CD14-positive monocyte (primary cell): ENCODE results near the gene NAPSA. TPM values are rescaled to one million over a fixed set of nuclear protein-coding genes. Genes with fewer than 3 reads are reported as not detected.

Experiments used
- DNase-seq, 3 donors: peaks; one replicate each; pipeline ENCODE4 v3.0.0-alpha.2; 2011 to 2022
- H2AFZ ChIP-seq: 2 replicates; pipeline ENCODE4 v1.6.0; 2012; ENCODE audit warnings: mild to moderate bottlenecking, low read depth, low read length, inconsistent platforms; ENCODE audit not compliant: insufficient read depth, poor library complexity, severe bottlenecking
- H3K27ac ChIP-seq, 2 donors: 1 replicate in 1 of 2; 2 replicates in 1 of 2; pipeline ENCODE4 v1.5.1; 2012 to 2013; ENCODE audit warnings: low read length in 2 of 2, control low read depth in 1 of 2, inconsistent platforms in 1 of 2, low read depth in 1 of 2, mild to moderate bottlenecking in 1 of 2
- H3K27me3 ChIP-seq, 2 donors: one replicate each; pipeline versions ENCODE4 v1.6.0 to v1.6.1; 2011 to 2013; ENCODE audit warnings: low read length in 2 of 2; ENCODE audit not compliant: control insufficient read depth in 2 of 2, insufficient read depth in 2 of 2
- H3K36me3 ChIP-seq, 2 donors: replicated peaks in 1 of 2; 1 replicate in 1 of 2; 2 replicates in 1 of 2; pipeline versions ENCODE4 v1.5.1 to v1.6.1; 2012 to 2013; ENCODE audit warnings: low read length in 2 of 2, control low read depth in 1 of 2, inconsistent platforms in 1 of 2, mild to moderate bottlenecking in 1 of 2; ENCODE audit not compliant: insufficient read depth in 2 of 2, control insufficient read depth in 1 of 2
- H3K4me1 ChIP-seq, 2 donors: 1 replicate in 1 of 2; 2 replicates in 1 of 2; pipeline versions ENCODE4 v1.5.1 to v1.6.1; 2012 to 2013; ENCODE audit warnings: low read length in 2 of 2, control low read depth in 1 of 2, inconsistent platforms in 1 of 2, mild to moderate bottlenecking in 1 of 2, moderate library complexity in 1 of 2; ENCODE audit not compliant: insufficient read depth in 2 of 2, control insufficient read depth in 1 of 2
- H3K4me2 ChIP-seq: replicated peaks from 2 replicates; pipeline ENCODE3; 2012; ENCODE audit warnings: low read length, moderate library complexity, mild to moderate bottlenecking; ENCODE audit not compliant: poor library complexity, severe bottlenecking; ENCODE audit errors: extremely low read depth
- H3K4me3 ChIP-seq, 3 experiments: fragments of 200-600 bp in 1 of 3; sonication (generic) in 1 of 3; replicated peaks in 1 of 3; 1 replicate in 2 of 3; 2 replicates in 1 of 3; pipeline ENCODE4 v1.5.1; 2011 to 2013; ENCODE audit warnings: low read length in 3 of 3, mild to moderate bottlenecking in 3 of 3, control low read depth in 2 of 3, low read depth in 2 of 3, inconsistent platforms in 1 of 3, moderate library complexity in 1 of 3
- H3K79me2 ChIP-seq: 2 replicates; pipeline ENCODE4 v1.6.0; 2012; ENCODE audit warnings: mild to moderate bottlenecking, control low read depth, inconsistent platforms, low read length, moderate library complexity; ENCODE audit not compliant: insufficient read depth
- H3K9ac ChIP-seq: 2 replicates; pipeline ENCODE4 v1.6.0; 2017; ENCODE audit warnings: low read length, mild to moderate bottlenecking; ENCODE audit not compliant: insufficient read depth, poor library complexity, severe bottlenecking
- H3K9me3 ChIP-seq, 2 donors: replicated peaks in 1 of 2; 1 replicate in 1 of 2; 2 replicates in 1 of 2; pipeline versions ENCODE4 v1.5.1 to v1.6.1; 2012 to 2013; ENCODE audit warnings: low read length in 2 of 2, control low read depth in 1 of 2; ENCODE audit not compliant: control insufficient read depth in 1 of 2, insufficient read depth in 1 of 2
- H4K20me1 ChIP-seq: 2 replicates; pipeline ENCODE4 v1.6.0; 2012; ENCODE audit warnings: mild to moderate bottlenecking, low read length, control low read depth, moderate library complexity; ENCODE audit not compliant: insufficient read depth
- H3K27ac Mint-ChIP-seq, 7 donors: one replicate each; pipeline ENCODE4 v1.8.0; 2020; ENCODE audit warnings: mild to moderate bottlenecking in 7 of 7, mixed read lengths in 7 of 7, moderate library complexity in 6 of 7, inconsistent platforms in 2 of 7
- H3K27me3 Mint-ChIP-seq, 3 donors: one replicate each; pipeline ENCODE4 v1.8.0; 2021 to 2022; ENCODE audit warnings: low read depth in 3 of 3, mild to moderate bottlenecking in 3 of 3, mixed read lengths in 3 of 3, moderate library complexity in 3 of 3, inconsistent platforms in 1 of 3
- H3K36me3 Mint-ChIP-seq, 2 donors: one replicate each; pipeline ENCODE4 v1.8.0; 2020; ENCODE audit warnings: mixed read lengths in 2 of 2, inconsistent platforms in 1 of 2, mild to moderate bottlenecking in 1 of 2
- H3K4me1 Mint-ChIP-seq: one replicate; pipeline ENCODE4 v1.8.0; 2020; ENCODE audit warnings: mild to moderate bottlenecking, mixed read lengths
- H3K4me3 Mint-ChIP-seq, 2 donors: one replicate each; pipeline ENCODE4 v1.8.0; 2020; ENCODE audit warnings: mild to moderate bottlenecking in 2 of 2, mixed read lengths in 2 of 2, moderate library complexity in 1 of 2
- H3K9me3 Mint-ChIP-seq, 7 donors: one replicate each; pipeline ENCODE4 v1.8.0; 2020 to 2022; ENCODE audit warnings: mixed read lengths in 7 of 7, mild to moderate bottlenecking in 6 of 7, moderate library complexity in 6 of 7, inconsistent platforms in 2 of 7
- WGBS: methylation state at CpG from one replicate; pipeline ENCODE4 v1.1.5; 2013; ENCODE audit warnings: missing lambda C conversion rate; ENCODE audit not compliant: insufficient coverage; 5-methylcytosine and 5-hydroxymethylcytosine counted together
- intact Hi-C, 2 donors: fragments of 100-400 bp; cut with micrococcal nuclease; formaldehyde crosslinking; loops; one replicate each; pipeline versions ENCODE4 v1.15.0 to v1.15.1; 2023
- polyA plus RNA-seq, 3 donors: library from polyadenylated mRNA; depleted of rRNA in 1 of 3; unstranded in 2 of 3; stranded (reverse) in 1 of 3; fragments of 300-500 nt in 2 of 3; fragments of >200 nt in 1 of 3; fragmentation: Illumina TruSeq in 2 of 3; gene quantifications; 1 replicate in 2 of 3; 2 replicates in 1 of 3; pipeline ENCODE4 v1.2.3, GENCODE V29; 2012 to 2021
- TF ChIP-seq, protein P1 (sequence below): fragments of 200-600 bp; IDR thresholded peaks from one replicate; pipeline ENCODE4 v1.8.0; 2022; ENCODE audit warnings: antibody characterized with exemption, mild to moderate bottlenecking

NAPSA gene
- polyA plus RNA-seq, 3 donors: 0.27 to 1.3 (median 0.52) TPM

- WGBS: 85% methylated on average over 10 of the region's 11 CpGs
- no peak overlapping the region for H3K27ac Mint-ChIP-seq
Observed at GRCh38 chr19:50319156-50319555, 46.3 kb downstream of the NAPSA start.

GRCh38 chr19:50318438-50318837 lies 47.0 kb downstream of the NAPSA start:
- Histone ChIP-seq H2AFZ (no peak overlapping the region), H3K4me1 (peaks cover 0 to 4% of the 10 kb centered on the region in 2 donors), H3K9ac (no peak overlapping the region), H3K79me2 (no peaks in the 10 kb centered on the region), H3K4me2 (no peak overlapping the region), H4K20me1 (peaks cover 18% of the 10 kb centered on the region), H3K27ac (no peak overlapping the region), H3K4me3 (no peak overlapping the region), H3K27me3 (peaks cover 24 to 40% of the 10 kb centered on the region in 2 donors), H3K36me3 (peaks cover 0 to 2% of the 10 kb centered on the region in 2 donors), H3K9me3 (peaks cover 0 to 12% of the 10 kb centered on the region in 2 donors)
- Mint-ChIP-seq H3K27me3 (peaks cover 38 to 55% (median 54%) of the 10 kb centered on the region in 3 donors), H3K27ac (no peak overlapping the region), H3K36me3 (peaks cover 4 to 9% of the 10 kb centered on the region in 2 donors), H3K9me3 (peaks cover 0 to 18% (median 7%) of the 10 kb centered on the region in 7 donors), H3K4me3 (no peak overlapping the region), H3K4me1 (peaks cover 3% of the 10 kb centered on the region)
- no peak for DNase-seq
- intact Hi-C loops: no loop called here
- 93% methylated on average over 8 of the region's 8 CpGs for WGBS
- TF ChIP-seq, protein P1, sequence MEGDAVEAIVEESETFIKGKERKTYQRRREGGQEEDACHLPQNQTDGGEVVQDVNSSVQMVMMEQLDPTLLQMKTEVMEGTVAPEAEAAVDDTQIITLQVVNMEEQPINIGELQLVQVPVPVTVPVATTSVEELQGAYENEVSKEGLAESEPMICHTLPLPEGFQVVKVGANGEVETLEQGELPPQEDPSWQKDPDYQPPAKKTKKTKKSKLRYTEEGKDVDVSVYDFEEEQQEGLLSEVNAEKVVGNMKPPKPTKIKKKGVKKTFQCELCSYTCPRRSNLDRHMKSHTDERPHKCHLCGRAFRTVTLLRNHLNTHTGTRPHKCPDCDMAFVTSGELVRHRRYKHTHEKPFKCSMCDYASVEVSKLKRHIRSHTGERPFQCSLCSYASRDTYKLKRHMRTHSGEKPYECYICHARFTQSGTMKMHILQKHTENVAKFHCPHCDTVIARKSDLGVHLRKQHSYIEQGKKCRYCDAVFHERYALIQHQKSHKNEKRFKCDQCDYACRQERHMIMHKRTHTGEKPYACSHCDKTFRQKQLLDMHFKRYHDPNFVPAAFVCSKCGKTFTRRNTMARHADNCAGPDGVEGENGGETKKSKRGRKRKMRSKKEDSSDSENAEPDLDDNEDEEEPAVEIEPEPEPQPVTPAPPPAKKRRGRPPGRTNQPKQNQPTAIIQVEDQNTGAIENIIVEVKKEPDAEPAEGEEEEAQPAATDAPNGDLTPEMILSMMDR: no peak

More at GRCh38 chr19:50319156-50319555, 46.3 kb downstream of the NAPSA start:
- no peak for DNase-seq
- Histone ChIP-seq H3K27me3 (peaks cover 17 to 33% of the 10 kb centered on the region in 2 donors), H3K4me2 (no peak overlapping the region), H3K79me2 (no peaks in the 10 kb centered on the region), H2AFZ (no peak overlapping the region), H3K4me3 (no peak overlapping the region), H4K20me1 (peaks cover 25% of the 10 kb centered on the region), H3K27ac (no peak overlapping the region), H3K36me3 (peaks cover 0 to 6% of the 10 kb centered on the region in 2 donors), H3K4me1 (peaks cover 0 to 4% of the 10 kb centered on the region in 2 donors), H3K9me3 (peaks cover 0 to 6% of the 10 kb centered on the region in 2 donors), H3K9ac (no peak overlapping the region)
- Mint-ChIP-seq H3K9me3 (peaks cover 0 to 16% (median 6%) of the 10 kb centered on the region in 7 donors), H3K4me3 (no peak overlapping the region), H3K4me1 (peaks cover 3% of the 10 kb centered on the region), H3K36me3 (peaks cover 8 to 13% of the 10 kb centered on the region in 2 donors), H3K27me3 (peaks cover 32 to 48% (median 47%) of the 10 kb centered on the region in 3 donors)
- intact Hi-C loops: no loop called here
- TF ChIP-seq, protein P1: no peak
